Measurements from ENCODE around the gene TEDDM1. TPM values are rescaled to one million over a fixed set of nuclear protein-coding genes. Genes with fewer than 3 reads are reported as not detected.
"Not testable (repeated sequence)": the region's sequence is repeated elsewhere in the genome, so short reads cannot be mapped to it uniquely, and the experiment has no call there.

TEDDM1 gene
- total RNA-seq, 2 donors from 2014 or later, result not detected

GRCh38 chr1:182381962-182382819 lies 18.3 kb downstream of the TEDDM1 start:
- Histone ChIP-seq H3K27ac (no peak overlapping the region), H3K4me1 (ENCODE audit: control insufficient read depth in 1 of 2, low read depth in 2 of 2) (peaks cover 4 to 15% of the 10 kb centered on the region in 2 donors), H3K36me3 (peaks cover 56% of the 10 kb centered on the region), H3K27me3 (replicated peaks; ENCODE audit: insufficient read depth) (no peaks in the 10 kb centered on the region), H3K9me3 (no peaks in the 10 kb centered on the region), H3K4me3 (no peak overlapping the region)
- TF ChIP-seq CTCF (IDR thresholded peaks at IDR 0.05), result no peak
- DNase-seq (ENCODE audit: low spot score), result no peak
- no peak for ATAC-seq (ENCODE audit: insufficient number of reproducible peaks, low FRiP score, low read depth)

GRCh38 chr1:182380199-182380598 lies 20.3 kb downstream of the TEDDM1 start:
- no peaks in the 10 kb centered on the region for H3K27me3 ChIP-seq (replicated peaks; ENCODE audit: insufficient read depth)
- H3K4me1 ChIP-seq (ENCODE audit: control insufficient read depth in 1 of 2, low read depth in 2 of 2), result no peaks in the 10 kb centered on the region
- H3K36me3 ChIP-seq, result peaks cover 36% of the 10 kb centered on the region
- ATAC-seq (ENCODE audit: insufficient number of reproducible peaks, low FRiP score, low read depth), result no peak
- TF ChIP-seq CTCF (IDR thresholded peaks at IDR 0.05), result no peak
- no peak overlapping the region for H3K27ac ChIP-seq
- no peak overlapping the region for H3K4me3 ChIP-seq
- H3K9me3 ChIP-seq, result no peaks in the 10 kb centered on the region
- no peak for DNase-seq (ENCODE audit: low spot score)

- H3K27ac ChIP-seq; DNase-seq (ENCODE audit: low spot score); H3K9me3 ChIP-seq; H3K27me3 ChIP-seq (replicated peaks; ENCODE audit: insufficient read depth); H3K4me1 ChIP-seq (ENCODE audit: control insufficient read depth in 1 of 2, low read depth in 2 of 2); H3K4me3 ChIP-seq; ATAC-seq (ENCODE audit: insufficient number of reproducible peaks, low FRiP score, low read depth): not testable (repeated sequence)
- peaks cover 34% of the 10 kb centered on the region for H3K36me3 ChIP-seq
Observed at GRCh38 chr1:182379781-182380180, 20.7 kb downstream of the TEDDM1 start.

- Histone ChIP-seq H3K27me3 (replicated peaks; ENCODE audit: insufficient read depth) (no peaks in the 10 kb centered on the region), H3K9me3 (no peaks in the 10 kb centered on the region), H3K4me1 (ENCODE audit: control insufficient read depth in 1 of 2, low read depth in 2 of 2) (peaks cover 0 to 2% of the 10 kb centered on the region in 2 donors), H3K36me3 (peaks cover 6% of the 10 kb centered on the region), H3K27ac (no peak overlapping the region), H3K4me3 (no peak overlapping the region)
- no peak for DNase-seq (ENCODE audit: low spot score)
- TF ChIP-seq CTCF (IDR thresholded peaks at IDR 0.05), result no peak
- no peak for ATAC-seq (ENCODE audit: insufficient number of reproducible peaks, low FRiP score, low read depth)
Observed at GRCh38 chr1:182376936-182377574, 23.4 kb downstream of the TEDDM1 start.

- peak overlapping the region; percentile 39 for H3K4me3 ChIP-seq
- no peak for ATAC-seq (ENCODE audit: insufficient number of reproducible peaks, low FRiP score, low read depth)
- peaks cover 2 to 5% of the 10 kb centered on the region in 2 donors for H3K4me1 ChIP-seq (ENCODE audit: control insufficient read depth in 1 of 2, low read depth in 2 of 2)
- H3K9me3 ChIP-seq, result no peaks in the 10 kb centered on the region
- H3K36me3 ChIP-seq, result no peaks in the 10 kb centered on the region
- no peak overlapping the region for H3K27ac ChIP-seq
- no peaks in the 10 kb centered on the region for H3K27me3 ChIP-seq (replicated peaks; ENCODE audit: insufficient read depth)
- DNase-seq (ENCODE audit: low spot score), result no peak
- TF ChIP-seq CTCF (IDR thresholded peaks at IDR 0.05), result no peak
Observed at GRCh38 chr1:182374101-182374834, 26.2 kb downstream of the TEDDM1 start.

Measured in thoracic aorta (tissue), 2 donors.